Vagina (tissue), 2 donors: ENCODE measurements around the gene UNC5B.

Experiments
- POLR2A ChIP-seq, 2 donors: fragments of 450-650 bp; IDR thresholded peaks; one replicate each; pipeline ENCODE4 v1.6.1; 2017; ENCODE audit warnings: antibody characterized with exemption in 2 of 2, mild to moderate bottlenecking in 2 of 2, moderate library complexity in 2 of 2
- POLR2AphosphoS5 ChIP-seq, 2 donors: sonication (generic); formaldehyde crosslinking; IDR thresholded peaks; one replicate each; pipeline ENCODE4 v1.9.0; 2017; ENCODE audit warnings: antibody characterized with exemption in 2 of 2, mild to moderate bottlenecking in 2 of 2, low read depth in 1 of 2; ENCODE audit not compliant: insufficient read depth in 1 of 2
- TF ChIP-seq, protein P1 (sequence below), 3 experiments: fragments of 450-650 bp in 2 of 3; fragments of 200-600 bp in 1 of 3; sonication (generic) in 1 of 3; IDR thresholded peaks; one replicate each; pipeline ENCODE4 v1.5.1; 2017 to 2019; ENCODE audit warnings: antibody characterized with exemption in 3 of 3, mild to moderate bottlenecking in 2 of 3, moderate library complexity in 2 of 3

GRCh38 chr10:71271662-71272055, 59.3 kb downstream of the UNC5B start:
- TF ChIP-seq, protein P1, sequence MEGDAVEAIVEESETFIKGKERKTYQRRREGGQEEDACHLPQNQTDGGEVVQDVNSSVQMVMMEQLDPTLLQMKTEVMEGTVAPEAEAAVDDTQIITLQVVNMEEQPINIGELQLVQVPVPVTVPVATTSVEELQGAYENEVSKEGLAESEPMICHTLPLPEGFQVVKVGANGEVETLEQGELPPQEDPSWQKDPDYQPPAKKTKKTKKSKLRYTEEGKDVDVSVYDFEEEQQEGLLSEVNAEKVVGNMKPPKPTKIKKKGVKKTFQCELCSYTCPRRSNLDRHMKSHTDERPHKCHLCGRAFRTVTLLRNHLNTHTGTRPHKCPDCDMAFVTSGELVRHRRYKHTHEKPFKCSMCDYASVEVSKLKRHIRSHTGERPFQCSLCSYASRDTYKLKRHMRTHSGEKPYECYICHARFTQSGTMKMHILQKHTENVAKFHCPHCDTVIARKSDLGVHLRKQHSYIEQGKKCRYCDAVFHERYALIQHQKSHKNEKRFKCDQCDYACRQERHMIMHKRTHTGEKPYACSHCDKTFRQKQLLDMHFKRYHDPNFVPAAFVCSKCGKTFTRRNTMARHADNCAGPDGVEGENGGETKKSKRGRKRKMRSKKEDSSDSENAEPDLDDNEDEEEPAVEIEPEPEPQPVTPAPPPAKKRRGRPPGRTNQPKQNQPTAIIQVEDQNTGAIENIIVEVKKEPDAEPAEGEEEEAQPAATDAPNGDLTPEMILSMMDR (IDR thresholded peaks at IDR 0.05): no peak
- TF ChIP-seq POLR2A (IDR thresholded peaks at IDR 0.05): no peak
- TF ChIP-seq POLR2AphosphoS5 (IDR thresholded peaks at IDR 0.05; ENCODE audit: insufficient read depth in 1 of 2, low read depth in 1 of 2): no peak
